ENCODE data around the gene FHOD3. TPM values are rescaled to one million over a fixed set of nuclear protein-coding genes. Genes with fewer than 3 reads are reported as not detected.

The FHOD3 gene
- total RNA-seq, 1 donor from 2014 or later: 5.6 TPM

DNA sequence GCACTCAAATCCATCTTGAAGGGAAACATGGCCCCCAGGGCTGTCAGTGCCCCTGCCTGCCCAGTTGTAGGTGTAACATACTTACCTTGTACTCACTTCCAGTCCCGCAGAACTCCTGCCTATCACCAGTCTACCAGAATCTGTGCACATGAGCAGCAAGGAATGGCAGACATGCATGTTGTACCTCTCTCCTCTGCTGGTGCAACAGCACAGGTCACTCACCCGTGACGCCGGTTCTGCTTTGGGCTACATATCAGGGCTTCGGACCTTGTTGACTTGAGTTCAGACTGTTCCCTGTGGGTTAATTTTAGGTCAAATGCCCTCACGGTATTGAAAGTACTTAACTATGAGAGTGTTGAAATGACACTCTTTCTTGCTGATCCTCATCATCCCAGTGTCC, 315.6 kb downstream of the FHOD3 start:
- DNase-seq (ENCODE audit: extremely low read depth, low read depth, low spot score): no peak

GRCh38 chr18:36613810-36614209, 316.3 kb downstream of the FHOD3 start:
- DNase-seq (ENCODE audit: extremely low read depth, low read depth, low spot score): no peak

- DNase-seq (ENCODE audit: extremely low read depth, low read depth, low spot score): no peak
Observed at GRCh38 chr18:36620788-36621187, 323.3 kb downstream of the FHOD3 start.

- no peak for DNase-seq (ENCODE audit: extremely low read depth, low read depth, low spot score)
Observed at GRCh38 chr18:36622610-36623009, 325.1 kb downstream of the FHOD3 start.

- no peak for DNase-seq (ENCODE audit: extremely low read depth, low read depth, low spot score)
Observed at GRCh38 chr18:36623091-36623490, 325.6 kb downstream of the FHOD3 start.

DNA sequence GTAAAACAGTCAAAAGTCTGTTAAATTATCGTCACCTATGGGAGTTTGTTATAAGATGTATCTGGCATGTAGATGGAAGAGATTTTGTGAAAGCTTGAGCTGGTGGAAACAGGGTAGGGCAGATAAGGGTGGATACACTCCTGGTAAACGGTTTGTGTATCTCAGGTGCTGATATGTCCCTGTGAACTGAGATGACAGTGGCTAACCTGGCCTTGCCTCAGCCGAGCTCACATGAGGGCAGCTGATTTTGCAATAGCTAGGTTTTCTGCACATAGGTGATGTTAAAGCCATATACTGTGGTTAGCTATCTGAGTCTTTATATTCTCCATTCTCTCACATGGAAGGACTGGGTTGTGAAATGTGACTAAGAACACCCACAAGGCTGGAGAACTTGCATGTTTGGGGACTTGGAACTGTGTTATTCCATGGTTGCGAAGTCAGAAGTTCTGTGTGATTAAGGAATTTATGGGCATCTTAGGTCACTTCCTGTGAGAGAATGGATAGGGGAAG, 326.2 kb downstream of the FHOD3 start:
- no peak for DNase-seq (ENCODE audit: extremely low read depth, low read depth, low spot score)

DNA sequence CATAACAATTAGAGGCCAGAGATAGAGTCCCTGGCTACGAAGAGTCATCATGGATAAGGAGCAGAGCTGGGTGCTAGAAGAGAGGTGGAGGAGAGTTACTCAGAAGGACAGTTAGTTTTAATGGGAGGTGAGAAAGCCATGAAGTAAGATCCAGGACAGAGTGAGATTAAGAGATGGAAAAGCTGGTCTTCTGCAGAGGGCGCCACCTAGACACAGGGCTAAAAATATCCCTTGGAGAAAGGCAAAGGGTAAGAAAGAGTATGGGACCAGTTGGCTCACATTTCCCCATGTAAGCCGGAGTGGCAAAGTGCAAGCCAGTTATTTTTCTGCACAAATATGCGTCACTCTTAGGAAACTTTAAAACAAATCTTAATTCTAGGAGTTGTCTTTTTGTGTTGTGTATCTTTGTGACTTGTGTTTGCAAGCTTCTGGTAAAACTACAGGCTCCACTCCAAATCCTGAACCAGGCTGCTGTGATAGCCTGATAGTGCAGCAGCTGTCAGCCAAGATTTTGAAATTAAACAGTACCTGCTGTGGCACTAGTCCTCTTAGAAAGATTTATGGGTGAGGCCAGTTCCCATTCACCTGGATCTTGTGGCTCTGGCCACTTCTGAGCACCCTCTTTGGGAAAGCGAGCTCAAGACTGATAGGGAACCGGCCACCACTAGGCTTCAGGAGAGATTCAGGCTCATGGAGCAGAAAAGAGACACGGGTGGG, 327.1 kb downstream of the FHOD3 start:
- DNase-seq (ENCODE audit: extremely low read depth, low read depth, low spot score): no peak

DNA sequence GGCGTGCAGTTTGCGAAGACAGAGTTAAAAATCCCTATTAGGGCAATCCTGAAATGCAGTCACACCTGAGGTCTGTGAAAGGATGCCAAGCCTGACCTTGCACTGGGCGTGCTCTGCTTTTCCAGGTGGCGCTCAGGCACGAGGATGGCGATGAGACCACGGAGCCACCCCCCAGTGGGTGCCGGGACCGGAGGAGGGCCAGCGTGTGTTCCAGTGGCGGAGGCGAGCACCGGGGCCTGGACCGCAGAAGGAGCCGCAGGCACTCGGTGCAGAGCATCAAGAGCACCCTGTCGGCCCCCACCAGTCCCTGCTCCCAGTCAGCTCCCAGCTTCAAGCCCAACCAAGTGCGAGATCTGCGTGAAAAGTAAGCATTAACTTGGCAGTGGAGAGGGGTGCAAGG, 327.9 kb downstream of the FHOD3 start:
- no peak for DNase-seq (ENCODE audit: extremely low read depth, low read depth, low spot score)

DNA sequence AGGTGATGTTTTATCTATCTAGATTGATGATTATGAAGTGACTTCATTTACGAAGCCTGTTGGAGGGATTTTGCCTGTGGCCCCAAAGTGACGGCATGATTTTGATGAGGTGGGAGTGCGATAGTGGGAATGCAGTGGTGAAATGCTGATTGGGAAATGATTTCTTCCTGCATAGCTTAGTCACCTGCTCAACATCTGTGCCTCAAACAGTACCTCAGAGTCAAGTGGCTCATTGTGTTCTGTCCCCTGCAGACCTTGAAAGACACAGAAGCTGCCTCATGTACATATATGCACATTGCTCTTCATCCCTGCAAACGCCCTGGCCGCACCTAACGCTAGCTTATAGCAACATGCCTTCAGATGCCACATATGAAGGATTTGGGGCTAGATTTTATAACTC, 330.1 kb downstream of the FHOD3 start:
- DNase-seq (ENCODE audit: extremely low read depth, low read depth, low spot score): no peak

- DNase-seq (ENCODE audit: extremely low read depth, low read depth, low spot score): no peak
Observed at GRCh38 chr18:36628435-36629137, 331.1 kb downstream of the FHOD3 start.

DNA sequence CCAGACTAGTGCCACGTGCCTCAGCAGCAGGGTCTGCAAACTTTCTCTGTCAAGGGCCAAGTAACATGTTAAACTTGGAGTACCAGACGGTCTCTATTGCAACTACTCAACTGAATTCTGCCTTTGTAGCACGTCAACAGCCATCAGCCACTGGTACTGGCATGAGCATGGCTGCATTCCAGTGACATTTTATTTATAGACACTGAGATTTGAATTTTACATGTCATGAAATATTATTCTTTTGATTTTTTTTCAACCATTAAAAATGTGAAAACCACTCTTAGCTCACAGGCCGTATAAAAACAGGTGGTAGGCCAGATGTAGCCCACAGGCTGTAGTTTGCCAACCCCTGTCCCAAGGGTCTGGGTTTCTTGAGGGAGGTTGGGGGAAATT, 331.6 kb downstream of the FHOD3 start:
- DNase-seq (ENCODE audit: extremely low read depth, low read depth, low spot score): no peak

DNA sequence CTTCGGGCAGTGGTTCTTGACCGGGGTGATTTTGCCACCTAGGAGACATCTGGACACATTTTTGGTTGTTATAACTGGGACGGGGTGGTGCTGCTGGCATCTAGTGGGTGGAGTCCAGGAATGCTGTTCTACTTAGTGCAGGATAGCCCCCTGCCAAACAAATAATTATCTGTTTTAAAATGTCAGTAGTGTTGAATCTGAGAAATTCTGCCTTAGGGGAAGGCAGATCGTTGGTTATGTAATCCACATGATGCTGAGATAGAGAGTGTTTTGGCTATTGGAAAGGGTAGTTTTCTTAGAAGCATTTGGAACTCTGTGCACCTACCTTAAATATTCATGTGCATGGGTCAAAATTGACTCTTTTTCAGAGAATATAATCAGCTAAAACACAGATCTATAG, 332.3 kb downstream of the FHOD3 start:
- DNase-seq (ENCODE audit: extremely low read depth, low read depth, low spot score): no peak

DNA sequence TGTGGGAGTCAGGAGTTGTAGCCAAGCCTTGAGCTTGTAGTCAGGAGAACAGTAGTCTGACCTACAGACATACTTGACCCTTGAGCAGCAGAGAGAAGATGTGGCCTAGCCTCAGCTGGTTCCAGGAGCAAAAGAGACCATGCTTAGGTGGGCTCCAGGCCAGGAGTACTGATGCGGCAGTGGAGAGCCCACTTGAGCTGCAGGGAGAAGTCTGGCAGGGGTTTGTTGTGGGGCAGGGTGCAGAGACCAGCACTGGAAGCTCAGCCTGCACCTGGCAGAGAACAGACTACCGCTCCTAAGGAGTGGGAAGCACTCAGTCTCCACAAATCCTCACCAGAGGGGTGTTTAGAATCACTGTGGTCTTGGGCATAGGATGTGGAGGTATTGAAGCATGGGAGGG, 333.4 kb downstream of the FHOD3 start:
- no peak for DNase-seq (ENCODE audit: extremely low read depth, low read depth, low spot score)

GRCh38 chr18:36633961-36634412, 336.5 kb downstream of the FHOD3 start:
- no peak for DNase-seq (ENCODE audit: extremely low read depth, low read depth, low spot score)

- no peak for DNase-seq (ENCODE audit: extremely low read depth, low read depth, low spot score)
Observed at GRCh38 chr18:36634573-36635216, 337.2 kb downstream of the FHOD3 start.

DNA sequence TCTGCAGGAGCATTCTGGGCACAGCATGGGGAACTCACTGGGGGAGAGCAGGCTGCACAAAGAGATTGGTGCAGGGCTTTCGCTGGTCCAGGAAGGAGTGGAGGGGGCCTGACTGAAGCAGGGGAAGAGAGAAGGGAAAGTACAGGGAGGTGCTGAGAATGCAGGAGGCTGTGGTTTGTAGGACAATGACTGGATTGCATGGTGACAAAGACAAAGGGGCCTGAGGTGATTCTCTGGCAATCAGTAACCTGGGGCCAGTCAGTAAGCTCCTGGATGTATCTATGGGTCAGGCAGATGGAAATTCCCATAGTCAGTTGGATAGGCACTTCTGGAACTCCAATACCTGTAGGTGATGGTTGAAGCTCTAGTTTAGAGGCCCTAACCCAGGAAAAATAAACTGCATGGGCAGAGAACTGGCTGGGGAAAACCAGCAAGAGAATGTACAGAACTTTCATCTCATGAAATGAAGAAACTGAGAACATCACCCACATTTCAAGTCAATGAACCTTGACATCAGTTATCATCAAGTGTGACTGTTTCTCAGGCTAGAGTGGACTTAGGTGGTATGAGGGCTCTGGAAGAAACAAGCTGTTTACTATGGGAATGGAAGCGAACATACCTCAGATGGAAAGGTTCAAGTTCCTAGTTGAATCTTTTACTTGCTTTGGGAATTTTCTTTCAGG, 338.0 kb downstream of the FHOD3 start:
- DNase-seq (ENCODE audit: extremely low read depth, low read depth, low spot score): no peak

- no peak for DNase-seq (ENCODE audit: extremely low read depth, low read depth, low spot score)
Observed at GRCh38 chr18:36636237-36636817, 338.8 kb downstream of the FHOD3 start.

DNA sequence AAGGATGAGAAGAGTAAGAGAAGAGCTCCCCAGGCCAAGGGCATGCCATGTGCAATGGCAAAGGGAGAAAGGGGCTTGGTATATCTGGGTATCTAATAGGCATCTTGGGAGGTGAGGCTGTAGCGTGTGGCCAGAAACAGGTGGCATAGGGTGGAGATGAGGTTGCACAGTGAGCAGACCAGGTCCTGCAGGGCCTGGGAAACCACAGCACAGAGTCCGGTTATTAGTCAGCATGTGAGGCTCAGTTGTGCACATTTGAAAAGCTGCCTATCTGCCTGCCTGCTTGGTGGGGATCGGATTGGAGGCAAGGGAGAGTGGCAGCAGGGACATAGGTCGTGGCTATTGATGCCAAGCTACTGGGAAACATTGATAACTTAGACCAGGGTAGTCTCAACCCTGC, 340.7 kb downstream of the FHOD3 start:
- DNase-seq (ENCODE audit: extremely low read depth, low read depth, low spot score): no peak

DNA sequence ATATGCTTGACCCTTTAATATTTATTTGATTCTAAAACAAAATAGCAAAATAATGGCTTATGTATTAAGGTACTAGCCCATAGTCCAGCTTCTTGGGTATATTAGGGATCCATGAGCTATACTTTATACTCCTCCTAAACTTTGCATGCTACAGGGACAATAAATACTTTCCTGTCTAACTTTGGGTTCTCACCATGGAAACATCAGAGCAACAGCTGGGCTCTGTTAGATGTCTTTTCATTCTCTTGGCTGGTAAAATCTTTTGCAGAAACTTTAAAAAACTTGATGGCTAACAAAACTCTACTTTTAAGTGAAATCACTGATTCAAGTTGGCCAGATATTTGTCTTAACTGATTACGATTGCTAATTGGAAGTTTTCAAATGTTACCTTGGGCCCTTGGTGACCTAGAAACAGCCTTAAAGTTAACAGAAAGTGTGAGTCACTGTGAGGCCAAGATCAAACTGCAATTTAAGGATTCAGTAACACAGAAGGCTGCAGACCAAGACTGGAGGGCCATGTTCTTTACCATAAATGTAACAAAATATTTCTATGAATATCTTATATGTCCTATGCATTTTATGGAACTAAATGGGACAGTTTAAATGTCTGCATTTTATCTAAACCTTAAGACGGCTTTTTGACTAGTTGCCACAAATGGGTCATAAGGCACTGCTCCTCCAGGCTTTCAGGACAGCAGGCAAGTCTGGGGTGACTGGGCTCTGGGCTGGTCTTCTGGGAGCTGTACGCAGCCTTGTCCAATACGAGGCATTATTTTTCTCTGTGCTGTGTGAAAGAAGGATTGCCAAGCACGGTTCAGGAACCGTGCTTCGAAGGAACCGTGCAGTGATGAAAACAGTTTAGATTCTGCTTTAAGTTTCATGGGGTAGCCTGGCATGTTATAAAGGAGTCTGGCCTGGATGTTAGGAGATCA, 342.8 kb downstream of the FHOD3 start:
- no peak for DNase-seq (ENCODE audit: extremely low read depth, low read depth, low spot score)

- DNase-seq (ENCODE audit: extremely low read depth, low read depth, low spot score): no peak
Observed at GRCh38 chr18:36643061-36643460, 345.5 kb downstream of the FHOD3 start.
